SK-N-MC (cell line): Measurements from ENCODE around the gene SRRM3.
"Not testable (repeated sequence)": the region's sequence is repeated elsewhere in the genome, so short reads cannot be mapped to it uniquely, and the experiment has no call there.

Experiments
- DNase-seq: peaks from one replicate; pipeline ENCODE4 v3.0.0-alpha.2; 2011; ENCODE audit warnings: low read depth, low spot score
- H3K27ac ChIP-seq: fragments of 200-600 bp; sonication (generic); 2 replicates; pipeline ENCODE4 v1.5.1; 2016; ENCODE audit warnings: mixed run types
- H3K36me3 ChIP-seq: fragments of 200-600 bp; sonication (generic); 2 replicates; pipeline ENCODE4 v1.6.1; 2017; ENCODE audit warnings: antibody characterized with exemption, low read length, mixed read lengths; ENCODE audit not compliant: insufficient read depth
- H3K4me3 ChIP-seq: fragments of 200-600 bp; sonication (generic); 2 replicates; pipeline ENCODE4 v1.5.1; 2016
- H3K9ac ChIP-seq: fragments of 200-600 bp; sonication (generic); 2 replicates; pipeline ENCODE4 v1.8.0; 2017; ENCODE audit warnings: mixed run types, mixed read lengths; ENCODE audit not compliant: insufficient read length
- H3K9me3 ChIP-seq: fragments of 200-600 bp; sonication (generic); 2 replicates; pipeline ENCODE4 v1.6.1; 2017; ENCODE audit warnings: low read depth, mild to moderate bottlenecking, antibody characterized with exemption, low read length, moderate library complexity, mixed read lengths
- EZH2 ChIP-seq: fragments of 200-600 bp; sonication (generic); IDR thresholded peaks from one replicate; pipeline ENCODE4 v1.6.1; 2017; ENCODE audit warnings: antibody characterized with exemption
- FOXP2 ChIP-seq: optimal IDR thresholded peaks from 2 replicates; pipeline ENCODE3; 2011; ENCODE audit warnings: mild to moderate bottlenecking, moderate library complexity; ENCODE audit not compliant: insufficient read depth; ENCODE audit errors: extremely low read length, control extremely low read depth
- POLR2AphosphoS5 ChIP-seq: IDR thresholded peaks from 2 replicates; pipeline ENCODE4 v1.6.1; 2012; ENCODE audit warnings: mild to moderate bottlenecking, low read depth, low read length, borderline replicate concordance

The SRRM3 gene

DNA sequence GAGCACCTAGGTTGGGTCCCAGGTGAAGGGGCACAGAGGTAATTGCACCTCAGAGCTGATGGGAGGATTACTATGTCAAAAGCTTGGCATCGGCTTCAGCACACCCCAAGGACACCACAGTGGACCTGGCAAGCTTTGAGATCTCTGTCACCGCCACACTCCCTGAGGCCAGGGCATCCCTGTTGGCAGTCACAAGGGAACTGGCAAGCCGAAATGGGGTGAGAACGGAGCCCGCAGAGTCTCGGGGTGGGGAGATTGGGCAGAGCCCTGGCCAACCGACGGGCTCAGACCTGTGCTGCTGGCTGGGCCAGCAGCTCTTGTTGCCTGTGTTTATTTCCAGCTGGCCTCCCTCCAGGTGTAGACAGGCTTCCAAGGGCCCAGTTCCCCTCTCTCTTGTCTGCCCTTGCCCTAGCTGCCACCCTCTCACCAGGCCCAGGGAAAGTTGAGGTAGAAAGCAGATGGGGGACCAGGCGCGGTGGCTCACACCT is 103.2 kb downstream of the SRRM3 start:
- TF ChIP-seq FOXP2, result no peak
- TF ChIP-seq EZH2, result no peak
- TF ChIP-seq POLR2AphosphoS5, result no peak
- H3K27ac ChIP-seq, result no peak overlapping the region
- no peak for DNase-seq
- H3K9me3 ChIP-seq, result no peaks in the 10 kb centered on the region
- H3K4me3 ChIP-seq, result no peak overlapping the region
- H3K9ac ChIP-seq, result no peak overlapping the region
- peaks cover 7% of the 10 kb centered on the region; the same call in 1 of the 2 replicates for H3K36me3 ChIP-seq

GRCh38 chr7:76308874-76309273 is 107.2 kb downstream of the SRRM3 start:
- H3K36me3 ChIP-seq, H3K27ac ChIP-seq, H3K9me3 ChIP-seq, H3K9ac ChIP-seq, H3K4me3 ChIP-seq, DNase-seq: not testable (repeated sequence)

GRCh38 chr7:76309341-76310101 is 107.8 kb downstream of the SRRM3 start:
- not testable (repeated sequence) for H3K27ac ChIP-seq, H3K9me3 ChIP-seq, H3K36me3 ChIP-seq, DNase-seq, H3K9ac ChIP-seq, H3K4me3 ChIP-seq

DNA sequence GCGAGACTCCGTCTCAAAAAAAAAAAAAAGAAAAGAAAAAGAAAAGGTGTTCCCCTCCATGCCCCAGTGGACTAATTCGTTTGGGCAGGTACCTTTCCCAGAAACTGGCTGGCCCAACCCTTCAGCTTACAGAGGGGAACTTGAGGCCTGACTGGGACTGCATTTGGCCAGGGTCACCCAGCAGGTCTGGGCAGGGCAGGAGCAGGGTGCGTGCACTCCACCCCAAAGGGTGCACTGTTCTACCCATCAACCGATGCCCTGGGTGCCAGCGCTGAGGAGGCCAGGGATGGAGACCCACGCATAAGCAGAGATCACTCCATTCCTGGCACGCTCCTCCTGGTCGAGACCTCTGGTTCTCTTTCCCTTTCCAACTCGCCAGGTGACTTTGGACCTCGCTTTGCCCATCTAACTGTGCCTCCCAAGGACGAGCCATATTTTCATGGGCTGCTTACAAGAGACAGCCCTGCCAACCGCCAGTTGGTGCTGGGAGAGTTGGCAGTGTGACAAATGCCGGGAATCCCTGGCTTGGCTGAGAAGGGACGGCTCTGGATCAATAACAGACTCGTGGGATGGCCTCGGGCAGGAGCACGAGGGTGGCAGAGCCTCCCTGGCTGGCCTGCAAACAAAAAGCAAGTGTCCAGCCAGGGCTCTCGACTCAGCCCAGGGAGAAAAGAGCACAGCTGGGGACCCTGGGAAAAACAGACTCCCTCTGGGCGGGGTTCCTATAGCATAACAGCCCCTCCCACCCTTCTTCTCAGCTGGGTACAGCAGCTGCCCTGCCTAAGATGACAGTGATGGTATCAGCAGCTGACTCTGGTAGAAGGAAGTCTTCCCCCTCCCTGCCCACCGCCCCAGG is 108.6 kb downstream of the SRRM3 start:
- no peak for DNase-seq
- H3K9ac ChIP-seq, result no peak overlapping the region
- no peaks in the 10 kb centered on the region for H3K9me3 ChIP-seq
- H3K4me3 ChIP-seq, result peak overlapping the region; percentile 36
- TF ChIP-seq POLR2AphosphoS5, result no peak
- TF ChIP-seq EZH2, result no peak
- TF ChIP-seq FOXP2, result no peak
- H3K36me3 ChIP-seq, result no peaks in the 10 kb centered on the region
- no peak overlapping the region for H3K27ac ChIP-seq

DNA sequence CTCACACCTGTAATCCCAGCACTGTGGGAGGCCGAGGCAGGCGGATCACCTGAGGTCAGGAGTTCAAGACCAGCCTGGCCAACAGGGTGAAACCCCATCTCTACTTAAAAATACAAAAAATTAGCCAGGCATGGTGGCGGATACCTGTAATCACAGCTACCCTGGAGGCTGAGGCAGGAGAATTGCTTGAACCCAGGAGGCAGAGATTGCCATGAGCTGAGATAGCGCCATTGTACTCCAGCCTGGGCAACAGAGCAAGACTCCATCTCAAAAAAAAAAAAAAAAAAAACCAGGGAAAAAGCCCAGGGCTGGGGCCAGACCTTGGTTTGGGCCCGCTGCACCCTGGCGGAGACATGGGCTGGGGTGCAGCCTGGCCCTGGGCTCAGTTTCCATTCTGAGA is 110.1 kb downstream of the SRRM3 start:
- H3K4me3 ChIP-seq, H3K36me3 ChIP-seq, H3K9me3 ChIP-seq, H3K9ac ChIP-seq, H3K27ac ChIP-seq, DNase-seq: not testable (repeated sequence)

- Histone ChIP-seq H3K9me3 (no peaks in the 10 kb centered on the region), H3K36me3 (no peaks in the 10 kb centered on the region), H3K9ac (no peak overlapping the region), H3K27ac (no peak overlapping the region), H3K4me3 (peak overlapping the region; percentile 56)
- DNase-seq, result peak; percentile 66
- TF ChIP-seq POLR2AphosphoS5, result no peak
- TF ChIP-seq EZH2, result no peak
- no peak for TF ChIP-seq FOXP2
These were observed 112.5 kb downstream of the SRRM3 start for GRCh38 chr7:76314042-76314721.

DNA sequence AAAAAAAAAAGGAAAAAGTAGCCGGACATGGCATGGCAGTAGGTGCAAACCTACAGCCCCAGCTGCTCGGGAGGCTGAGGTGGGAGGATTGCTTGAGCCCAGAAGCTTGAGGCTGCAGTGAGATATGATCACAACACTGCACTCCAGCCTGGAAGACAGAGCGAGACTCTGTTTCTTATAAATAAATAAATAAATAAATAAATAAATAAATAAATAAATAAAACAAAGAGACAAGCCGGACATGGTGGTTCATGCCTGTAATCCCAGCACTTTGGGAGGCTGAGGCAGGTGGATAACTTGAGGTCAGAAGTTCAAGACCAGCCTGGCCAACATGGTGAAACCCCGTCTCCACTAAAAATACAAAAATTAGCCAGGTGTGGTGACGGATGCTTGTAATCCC is 113.0 kb downstream of the SRRM3 start:
- not testable (repeated sequence) for H3K9me3 ChIP-seq, H3K36me3 ChIP-seq, H3K27ac ChIP-seq, H3K9ac ChIP-seq, DNase-seq, H3K4me3 ChIP-seq

DNA sequence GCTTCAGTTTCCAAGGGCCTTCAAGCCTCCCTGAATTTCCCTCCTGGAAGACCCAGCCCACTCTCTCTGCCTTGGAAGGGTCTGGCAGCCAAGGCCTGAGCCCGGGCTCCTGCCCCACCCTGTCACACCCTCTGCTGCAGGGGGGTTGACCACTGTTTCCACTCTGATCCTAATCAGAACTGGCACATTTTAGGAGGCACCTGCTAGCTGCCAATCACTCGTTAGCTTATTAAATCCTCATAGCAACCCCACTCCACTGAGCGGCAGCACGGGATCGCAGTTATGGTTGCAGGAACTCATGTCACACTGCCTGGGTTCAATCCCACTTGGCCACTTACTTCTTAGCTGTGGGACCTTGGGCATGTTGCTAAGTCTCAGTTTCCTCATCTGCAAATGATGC is 113.7 kb downstream of the SRRM3 start:
- no peak for DNase-seq
- Histone ChIP-seq H3K9me3 (no peaks in the 10 kb centered on the region), H3K27ac (no peak overlapping the region), H3K4me3 (no peak overlapping the region), H3K9ac (no peak overlapping the region), H3K36me3 (no peaks in the 10 kb centered on the region)
- no peak for TF ChIP-seq POLR2AphosphoS5
- no peak for TF ChIP-seq FOXP2
- TF ChIP-seq EZH2, result no peak
